Subcutaneous adipose tissue (tissue), 4 donors: ENCODE measurements around the gene SLC25A43. TPM values are rescaled to one million over a fixed set of nuclear protein-coding genes. Genes with fewer than 3 reads are reported as not detected.
A peak's percentile ranks its signal among the peaks of the same experiment; 100 is the strongest.

Experiments used
- CTCF ChIP-seq: fragments of 450-650 bp; IDR thresholded peaks from one replicate; pipeline ENCODE4 v1.5.1; 2016; ENCODE audit warnings: low read depth, mild to moderate bottlenecking, control low read depth, antibody characterized with exemption, moderate library complexity
- small RNA-seq: library from RNA; depleted of rRNA; stranded (forward); fragments of <200 nt; gene quantifications from one replicate; pipeline ENCODE3, GENCODE V24; 2016
- total RNA-seq, 4 donors: library from RNA; depleted of rRNA; stranded (reverse); fragments of >200 nt; gene quantifications; one replicate each; pipeline ENCODE4 v1.1.0, GENCODE V29; 2016

Gene SLC25A43
- total RNA-seq, 4 donors from 2014 or later: 26.9 to 34.0 (median 28.1) TPM

DNA sequence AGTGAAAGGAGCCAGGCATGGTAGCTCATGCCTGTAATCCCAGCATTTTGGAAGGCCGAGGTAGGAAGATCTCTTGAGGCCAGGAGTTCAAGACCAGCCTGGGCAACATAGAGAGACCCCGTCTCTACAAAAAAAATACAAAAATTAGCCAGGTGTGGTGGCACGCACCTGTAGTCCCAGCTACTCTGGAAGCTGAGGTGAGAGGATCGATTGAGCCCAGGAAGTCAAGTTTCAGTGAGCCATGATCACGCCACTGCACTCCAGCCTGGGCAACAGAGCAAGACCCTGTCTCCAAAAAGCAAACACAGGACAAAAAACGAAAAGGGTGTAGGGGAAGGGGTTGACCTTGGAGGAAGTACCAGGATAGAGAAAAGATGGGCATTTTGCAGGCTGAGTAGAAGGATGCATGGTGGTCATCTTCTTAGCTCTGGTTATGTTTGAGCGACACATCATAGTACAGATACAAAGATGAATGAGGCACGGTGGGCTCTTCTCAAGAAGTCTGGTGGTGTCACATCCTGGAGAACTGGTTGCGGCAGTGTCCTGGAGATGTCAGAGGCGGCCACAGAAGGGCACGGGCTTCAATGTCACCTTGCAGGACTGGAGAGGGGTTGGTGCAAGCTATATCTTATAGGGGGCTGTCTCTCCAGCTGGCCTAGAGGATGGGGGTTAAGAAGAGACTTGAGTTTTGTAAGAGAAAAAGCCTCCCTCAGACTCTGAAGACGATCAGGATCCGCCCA is 101.1 kb downstream of the SLC25A43 start:
- TF ChIP-seq CTCF: no peak

GRCh38 chrX:119501511-119502148 is 102.5 kb downstream of the SLC25A43 start:
- no peak for TF ChIP-seq CTCF

- no peak for TF ChIP-seq CTCF
Observed at GRCh38 chrX:119502727-119503483, 103.8 kb downstream of the SLC25A43 start.

DNA sequence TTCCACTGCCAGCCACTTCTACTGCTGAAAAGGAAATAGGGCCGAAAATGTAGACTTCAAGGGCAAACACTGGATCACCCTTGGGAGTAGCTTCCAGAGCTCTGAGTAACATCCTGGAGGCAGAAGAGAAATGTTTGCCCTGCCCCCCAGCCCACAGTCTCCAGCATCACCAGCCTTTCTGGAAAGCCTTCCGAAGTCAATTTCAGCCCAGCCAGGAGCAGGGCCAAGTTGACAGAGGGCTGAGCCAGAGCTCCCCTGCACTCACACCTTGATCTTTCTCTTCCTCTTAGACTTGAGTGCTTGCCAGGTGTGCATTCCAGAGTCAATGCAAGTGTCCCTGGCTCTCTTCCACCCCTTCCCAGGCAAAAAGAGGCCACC is 104.3 kb downstream of the SLC25A43 start:
- TF ChIP-seq CTCF: no peak

Small RNA genes lying within 50 kb of the gene (small RNA-seq; reads per million reads assigned to genes)
- gene RNU1-67P (2.1 reads per million, percentile 39 among the genes with 10 or more reads in this experiment), gene RNY3P16 (not detected)

Other genes with a start within 250 kb of the SLC25A43 start
- 100 to 1,000 TPM; 127 to 453 (median 295) TPM for gene PGRMC1, start 163.1 kb upstream of the SLC25A43 start, total RNA-seq
- gene SLC25A5, start 69.1 kb downstream of the SLC25A43 start, total RNA-seq: 100 to 1,000 TPM; 122 to 195 (median 147) TPM
- gene STEEP1, start 166.1 kb downstream of the SLC25A43 start, total RNA-seq: 10 to 100 TPM; 23.5 to 50.1 (median 32.6) TPM
- 10 to 100 TPM; 26.8 to 50.4 (median 42.3) TPM for gene UBE2A, start 175.2 kb downstream of the SLC25A43 start, total RNA-seq
- 1 to 10 TPM; 5.1 to 8.3 (median 6.2) TPM for gene NKRF, start 207.1 kb downstream of the SLC25A43 start, total RNA-seq